Inflammatory macrophage treated with lipopolysaccharide for 1 hour (primary cell): ENCODE measurements around the gene KXD1.

Source experiments
- DNase-seq, 2 donors: peaks; one replicate each; pipeline ENCODE4 v3.0.0-alpha.2; 2020 to 2022

The KXD1 gene

GRCh38 chr19:18618236-18618635 is 60.6 kb downstream of the KXD1 start:
- DNase-seq = no peak
